H9 (cell line): ENCODE measurements around the gene IGFALS. TPM values are rescaled to one million over a fixed set of nuclear protein-coding genes. Genes with fewer than 3 reads are reported as not detected.

ENCODE experiments used
- DNase-seq: peaks from one replicate; pipeline ENCODE4 v3.0.0-alpha.2; 2017
- H2AFZ ChIP-seq: one replicate; pipeline ENCODE4 v1.6.1; 2013; ENCODE audit warnings: mild to moderate bottlenecking, low read length, control low read depth, moderate library complexity
- H2AK5ac ChIP-seq: 2 replicates; pipeline ENCODE4 v1.6.1; 2013; ENCODE audit warnings: low read length, control low read depth, mixed read lengths; ENCODE audit not compliant: insufficient read length
- H2BK120ac ChIP-seq: one replicate; pipeline ENCODE4 v1.6.1; 2013; ENCODE audit warnings: low read depth, mild to moderate bottlenecking, low read length, control low read depth, inconsistent platforms; ENCODE audit not compliant: poor library complexity, severe bottlenecking
- H2BK12ac ChIP-seq: 2 replicates; pipeline ENCODE4 v1.6.1; 2013; ENCODE audit warnings: low read length, control low read depth, mixed read lengths, low read depth; ENCODE audit not compliant: insufficient read length
- H2BK15ac ChIP-seq: 2 replicates; pipeline ENCODE4 v1.6.1; 2013; ENCODE audit warnings: low read depth, low read length, control low read depth
- H2BK20ac ChIP-seq: one replicate; pipeline ENCODE4 v1.6.1; 2013; ENCODE audit warnings: low read depth, mild to moderate bottlenecking, low read length, control low read depth, inconsistent platforms; ENCODE audit not compliant: poor library complexity, severe bottlenecking
- H2BK5ac ChIP-seq: 2 replicates; pipeline ENCODE4 v1.6.1; 2013; ENCODE audit warnings: low read length, control low read depth, mixed read lengths; ENCODE audit not compliant: insufficient read length
- H3K14ac ChIP-seq: 2 replicates; pipeline ENCODE4 v1.6.1; 2013; ENCODE audit warnings: low read length, control low read depth; ENCODE audit not compliant: insufficient read depth
- H3K18ac ChIP-seq: 2 replicates; pipeline ENCODE4 v1.6.1; 2013; ENCODE audit warnings: low read depth, mild to moderate bottlenecking, mixed read lengths, low read length, control low read depth; ENCODE audit not compliant: insufficient read length
- H3K23ac ChIP-seq: 2 replicates; pipeline ENCODE4 v1.6.1; 2013; ENCODE audit warnings: low read length, control low read depth, mixed read lengths, low read depth; ENCODE audit not compliant: insufficient read length
- H3K23me2 ChIP-seq: 2 replicates; pipeline ENCODE4 v1.6.1; 2013; ENCODE audit warnings: low read depth, mild to moderate bottlenecking, mixed read lengths, low read length, control low read depth; ENCODE audit not compliant: insufficient read length, poor library complexity, severe bottlenecking
- H3K27ac ChIP-seq: 2 replicates; pipeline ENCODE4 v1.5.1; 2013; ENCODE audit warnings: low read length, control low read depth, mixed read lengths, low read depth; ENCODE audit not compliant: insufficient read length
- H3K27me3 ChIP-seq: 2 replicates; pipeline ENCODE4 v1.6.1; 2013; ENCODE audit warnings: low read length, control low read depth, inconsistent platforms; ENCODE audit not compliant: insufficient read depth
- H3K4ac ChIP-seq: 2 replicates; pipeline ENCODE4 v1.6.1; 2013; ENCODE audit warnings: low read depth, mild to moderate bottlenecking, control low read depth, inconsistent platforms, low read length, moderate library complexity
- H3K4me1 ChIP-seq: 2 replicates; pipeline ENCODE4 v1.6.1; 2013; ENCODE audit warnings: low read length, control low read depth, inconsistent platforms; ENCODE audit not compliant: insufficient read depth
- H3K4me2 ChIP-seq: 2 replicates; pipeline ENCODE4 v1.6.1; 2013; ENCODE audit warnings: low read length, control low read depth, mixed read lengths; ENCODE audit not compliant: insufficient read length, insufficient read depth
- H3K56ac ChIP-seq: 2 replicates; pipeline ENCODE4 v1.6.1; 2013; ENCODE audit warnings: low read depth, mild to moderate bottlenecking, mixed read lengths, low read length, control low read depth; ENCODE audit not compliant: insufficient read length
- H3K79me1 ChIP-seq: 2 replicates; pipeline ENCODE4 v1.6.1; 2013; ENCODE audit warnings: low read depth, mild to moderate bottlenecking, moderate library complexity, low read length, control low read depth, inconsistent platforms; ENCODE audit not compliant: insufficient read depth, poor library complexity, severe bottlenecking
- H3K79me2 ChIP-seq: 2 replicates; pipeline ENCODE4 v1.6.1; 2013; ENCODE audit warnings: low read length, control low read depth, inconsistent platforms; ENCODE audit not compliant: insufficient read depth
- H3K9ac ChIP-seq: 2 replicates; pipeline ENCODE4 v1.6.1; 2013; ENCODE audit warnings: low read length, control low read depth, mixed read lengths; ENCODE audit not compliant: insufficient read length; ENCODE audit errors: extremely low read depth
- H3K9me3 ChIP-seq: one replicate; pipeline ENCODE4 v1.6.1; 2013; ENCODE audit warnings: low read depth, low read length, inconsistent platforms; ENCODE audit not compliant: control insufficient read depth
- H3T11ph ChIP-seq: one replicate; pipeline ENCODE4 v1.6.1; 2013; ENCODE audit warnings: mild to moderate bottlenecking, low read length, control low read depth, inconsistent platforms
- H4K20me1 ChIP-seq: one replicate; pipeline ENCODE4 v1.6.1; 2013; ENCODE audit not compliant: control insufficient read depth, insufficient read length, insufficient read depth
- H4K5ac ChIP-seq: 2 replicates; pipeline ENCODE4 v1.6.1; 2013; ENCODE audit warnings: low read depth, mild to moderate bottlenecking, mixed read lengths, low read length, control low read depth; ENCODE audit not compliant: insufficient read length
- H4K8ac ChIP-seq: replicated peaks from 2 replicates; pipeline ENCODE4 v1.6.1; 2013; ENCODE audit warnings: low read length, control low read depth, mixed read lengths, low read depth; ENCODE audit not compliant: insufficient read length
- H4K91ac ChIP-seq: 2 replicates; pipeline ENCODE4 v1.6.1; 2013; ENCODE audit warnings: low read depth, mild to moderate bottlenecking, moderate library complexity, mixed read lengths, low read length, control low read depth; ENCODE audit not compliant: insufficient read length
- H3K27ac Mint-ChIP-seq, 3 experiments: 2 replicates in 2 of 3; 3 replicates in 1 of 3; pipeline ENCODE4 v1.8.0; 2020 to 2021; ENCODE audit warnings: mixed read lengths in 3 of 3, mild to moderate bottlenecking in 1 of 3, moderate library complexity in 1 of 3
- H3K27me3 Mint-ChIP-seq: 2 replicates; pipeline ENCODE4 v1.8.0; 2021; ENCODE audit warnings: low read depth, mild to moderate bottlenecking, moderate library complexity, mixed read lengths
- H3K36me3 Mint-ChIP-seq, 3 experiments: 2 replicates in 2 of 3; 3 replicates in 1 of 3; pipeline ENCODE4 v1.8.0; 2020 to 2021; ENCODE audit warnings: low read depth in 3 of 3, mixed read lengths in 3 of 3; ENCODE audit not compliant: insufficient read depth in 1 of 3
- H3K4me1 Mint-ChIP-seq, 2 experiments: 2 replicates each; pipeline ENCODE4 v1.8.0; 2020; ENCODE audit warnings: mixed read lengths in 2 of 2
- H3K4me3 Mint-ChIP-seq, 2 experiments: 2 replicates in 1 of 2; 3 replicates in 1 of 2; pipeline ENCODE4 v1.8.0; 2020 to 2021; ENCODE audit warnings: mild to moderate bottlenecking in 2 of 2, mixed read lengths in 2 of 2, moderate library complexity in 1 of 2
- H3K9me3 Mint-ChIP-seq, 2 experiments: 2 replicates in 1 of 2; 3 replicates in 1 of 2; pipeline ENCODE4 v1.8.0; 2020; ENCODE audit warnings: mild to moderate bottlenecking in 2 of 2, mixed read lengths in 2 of 2, moderate library complexity in 1 of 2
- CTCF ChIP-seq: fragments of 200-600 bp; sonication (generic); conservative IDR thresholded peaks from 3 replicates; pipeline ENCODE4 v1.8.0; 2021; ENCODE audit warnings: antibody characterized with exemption, mild to moderate bottlenecking
- WGBS: extraction: QIAGEN DNeasy Blood & Tissue Kit; methylation state at CpG from one replicate; pipeline ENCODE4 v1.1.7; 2013; ENCODE audit warnings: missing lambda C conversion rate, low lambda C conversion rate, mixed read lengths; ENCODE audit not compliant: insufficient read length; ENCODE audit errors: extremely low coverage; 5-methylcytosine and 5-hydroxymethylcytosine counted together
- total RNA-seq: library from RNA; stranded (reverse); gene quantifications from 2 replicates; pipeline ENCODE4 v1.2.1, GENCODE V29; 2021

Gene IGFALS
- total RNA-seq, 1 experiment from 2014 or later: not detected

GRCh38 chr16:1771188-1771863, 22.2 kb downstream of the IGFALS start, which contains the start of gene NME3:
TSS of gene NME3 (minus strand) at chr16:1771543. CDS start at chr16:1771534, 9 bp downstream.
- peaks cover 9% of the 10 kb centered on the region for H3K23me2 ChIP-seq
- no peaks in the 10 kb centered on the region for H3K9me3 ChIP-seq
- no CpG with 5 or more reads among the region's 79 CpGs for whole genome bisulfite sequencing
- no peaks in the 10 kb centered on the region for H3K4me1 ChIP-seq
- H3K27ac ChIP-seq: no peak within 1 kb of the TSS
- H3K4me1 Mint-ChIP-seq: peaks cover 3 to 19% of the 10 kb centered on the region in 2 experiments
- peak within 1 kb of the TSS; percentile 79 for H3K14ac ChIP-seq
- H4K8ac ChIP-seq: no peak within 1 kb of the TSS
- H3K4ac ChIP-seq: no peak within 1 kb of the TSS
- no peaks in the 10 kb centered on the region; the same call in 1 of the 2 replicates for H3K27me3 Mint-ChIP-seq
- no peak within 1 kb of the TSS for H2BK120ac ChIP-seq
- H2AK5ac ChIP-seq: no peak within 1 kb of the TSS
- H3K4me2 ChIP-seq: peak within 1 kb of the TSS; percentile 47
- H2BK5ac ChIP-seq: no peak within 1 kb of the TSS
- no peak within 1 kb of the TSS for H4K5ac ChIP-seq
- no peak within 1 kb of the TSS for H3K23ac ChIP-seq
- peaks cover 11 to 46% (median 29%) of the 10 kb centered on the region in 3 experiments; a peak in 6 of 7 replicates for H3K36me3 Mint-ChIP-seq
- H3K56ac ChIP-seq: no peak within 1 kb of the TSS
- H3K79me1 ChIP-seq: peaks cover 5% of the 10 kb centered on the region
- no peaks in the 10 kb centered on the region; the same call in 1 of the 2 replicates for H3K79me2 ChIP-seq
- no peak within 1 kb of the TSS for H2BK15ac ChIP-seq
- H2AFZ ChIP-seq: no peak within 1 kb of the TSS
- no peaks in the 10 kb centered on the region for H3K9me3 Mint-ChIP-seq
- no peak within 1 kb of the TSS for H4K91ac ChIP-seq
- H3K27me3 ChIP-seq: no peaks in the 10 kb centered on the region
- H3T11ph ChIP-seq: no peak within 1 kb of the TSS
- no peak for TF ChIP-seq CTCF
- H3K27ac Mint-ChIP-seq: peak within 1 kb of the TSS; percentile 98 to 99 (median 99); a peak in 6 of 7 replicates
- peak within 1 kb of the TSS; percentile 66 for H3K9ac ChIP-seq
- no peaks in the 10 kb centered on the region for H4K20me1 ChIP-seq
- no peak within 1 kb of the TSS for H2BK12ac ChIP-seq
- no peak within 1 kb of the TSS for H2BK20ac ChIP-seq
- peak within 1 kb of the TSS; percentile 95 to 98 for H3K4me3 Mint-ChIP-seq
- DNase-seq: peak; percentile 76
- peak within 1 kb of the TSS; percentile 44 for H3K18ac ChIP-seq
